NCI-H2081 treated with DMSO at 0.1 percent for 48 hours (cell line): Measurements from ENCODE around the gene TMEM248.
"Not testable (repeated sequence)": the region's sequence is repeated elsewhere in the genome, so short reads cannot be mapped to it uniquely, and the experiment has no call there.

ENCODE experiments used
- DNase-seq: peaks from one replicate; lab custom pipeline; 2025; lab: John Stamatoyannopoulos, UW

TMEM248 gene, protein sequence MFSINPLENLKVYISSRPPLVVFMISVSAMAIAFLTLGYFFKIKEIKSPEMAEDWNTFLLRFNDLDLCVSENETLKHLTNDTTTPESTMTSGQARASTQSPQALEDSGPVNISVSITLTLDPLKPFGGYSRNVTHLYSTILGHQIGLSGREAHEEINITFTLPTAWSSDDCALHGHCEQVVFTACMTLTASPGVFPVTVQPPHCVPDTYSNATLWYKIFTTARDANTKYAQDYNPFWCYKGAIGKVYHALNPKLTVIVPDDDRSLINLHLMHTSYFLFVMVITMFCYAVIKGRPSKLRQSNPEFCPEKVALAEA

DNA sequence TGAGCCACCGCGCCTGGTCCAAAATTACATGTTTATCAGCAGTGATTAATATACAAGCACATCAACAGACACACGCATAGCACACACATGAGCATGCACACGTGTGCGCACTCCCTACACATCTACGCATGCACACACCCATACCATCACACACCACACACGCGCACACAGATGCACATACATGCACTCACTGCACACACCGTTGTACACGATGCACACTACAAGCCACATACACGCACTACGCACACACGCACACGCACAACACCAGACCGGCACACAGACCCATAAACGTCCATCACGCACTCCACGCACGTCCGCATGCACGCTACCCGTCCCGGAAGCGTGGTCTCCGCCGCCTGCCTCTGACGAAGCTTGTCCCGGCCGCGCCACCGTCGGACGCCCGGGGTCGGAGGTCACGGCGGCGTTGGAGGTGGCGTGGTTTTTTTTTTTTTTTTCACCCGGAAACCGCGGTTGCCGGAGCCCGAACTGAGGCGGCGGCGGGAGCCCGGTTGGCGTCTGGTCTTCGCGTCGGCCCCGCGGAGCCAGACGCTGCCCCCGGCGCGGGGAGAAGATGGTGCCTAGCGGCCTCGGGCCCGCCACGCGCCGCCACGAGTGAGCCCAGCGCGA is at the start of gene TMEM248:
TSS of gene TMEM248 (plus strand) at position 457 of the 627 bp plus-strand sequence. CDS start 20,641 bp downstream, outside the sequence.
- peak; percentile 32 for DNase-seq

DNA sequence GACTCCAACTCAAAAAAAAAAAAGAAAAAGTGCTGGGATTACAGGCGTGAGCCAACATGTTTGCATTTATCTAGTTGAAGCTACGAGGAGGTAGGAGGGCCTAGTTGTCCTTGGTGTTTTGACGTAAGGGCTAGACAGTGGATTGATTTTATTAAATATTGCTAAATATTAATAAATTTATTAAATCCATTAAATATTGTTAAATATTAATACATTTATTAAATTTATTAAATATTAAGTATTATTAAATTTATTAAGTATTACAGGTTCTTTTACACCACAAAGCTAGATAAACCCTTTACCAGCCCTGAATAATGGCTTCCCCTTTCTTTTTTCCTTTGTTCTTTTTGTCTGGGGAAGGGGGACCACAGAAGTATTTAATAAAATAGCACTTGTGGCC is 47.5 kb upstream of the TMEM248 start:
- DNase-seq = no peak

DNA sequence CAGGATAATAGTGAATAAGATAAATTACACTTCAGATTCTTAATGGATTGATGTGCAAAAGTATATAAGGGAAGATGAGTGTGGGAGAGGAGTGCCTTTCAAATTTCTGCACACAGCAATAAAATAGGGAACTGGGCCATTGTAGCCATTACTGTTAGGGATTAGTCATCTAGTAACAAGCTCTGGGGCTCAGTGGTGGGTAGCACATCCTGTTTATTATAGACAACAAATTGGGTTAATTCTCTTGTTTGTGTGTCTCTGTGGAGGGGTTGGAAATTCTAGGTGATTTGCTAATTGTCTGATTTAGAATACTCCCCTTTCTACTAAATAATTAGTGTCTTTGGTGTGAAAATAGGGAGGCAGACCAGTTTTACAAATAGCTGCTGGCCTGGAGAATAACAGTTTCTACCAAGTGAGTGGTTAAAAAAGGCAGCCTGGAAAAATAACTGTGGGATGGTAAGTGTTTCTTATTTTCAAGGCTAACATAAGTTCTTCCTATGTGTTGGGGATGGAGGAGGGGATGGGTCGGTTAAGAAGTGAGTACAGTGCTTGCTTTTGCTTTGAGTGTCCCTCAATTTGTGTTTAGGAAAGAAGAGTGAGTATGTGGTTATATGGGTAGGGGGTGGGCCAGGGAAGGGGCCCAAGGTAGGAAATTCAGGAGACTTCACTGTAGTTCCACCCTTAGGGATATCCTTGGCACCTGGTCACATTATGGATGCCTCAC is 43.3 kb upstream of the TMEM248 start:
- DNase-seq = no peak

DNA sequence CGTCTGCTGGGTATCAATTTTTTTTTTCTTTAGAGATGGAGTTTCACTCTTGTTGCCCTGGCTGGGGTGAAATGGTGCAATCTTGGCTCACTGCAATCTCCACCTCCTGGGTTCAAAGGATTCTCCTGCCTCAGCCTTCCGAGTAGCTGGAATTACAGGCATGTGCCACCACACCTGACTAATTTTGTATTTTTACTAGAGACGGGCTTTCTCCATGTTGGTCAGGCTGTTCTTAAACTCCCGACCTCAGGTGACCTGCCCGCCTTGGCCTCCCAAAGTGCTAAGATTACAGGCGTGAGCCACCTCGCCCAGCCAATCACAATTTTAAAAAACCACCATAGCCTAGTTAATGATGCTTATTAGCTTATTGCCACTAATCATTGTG is 42.7 kb upstream of the TMEM248 start:
- not testable (repeated sequence) for DNase-seq

DNA sequence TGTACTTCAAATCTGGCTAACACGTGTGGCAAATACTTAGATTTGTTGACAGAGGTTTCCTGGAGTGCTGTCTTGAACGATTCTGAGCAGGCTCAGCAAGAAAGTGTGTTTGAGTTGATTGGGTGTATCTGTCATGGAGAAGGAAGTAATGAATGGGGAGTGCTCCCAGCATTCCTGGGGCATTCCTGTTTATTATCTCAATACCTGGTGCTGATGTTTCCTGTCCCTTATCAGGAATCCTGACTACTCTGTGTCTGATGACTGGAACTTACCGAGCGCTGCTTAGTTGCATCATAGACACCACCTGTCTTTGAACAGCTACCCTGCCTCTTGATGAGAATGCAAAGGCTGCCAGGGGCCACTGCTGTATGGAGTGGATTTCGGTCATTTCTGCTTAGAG is 41.0 kb upstream of the TMEM248 start:
- no peak for DNase-seq

DNA sequence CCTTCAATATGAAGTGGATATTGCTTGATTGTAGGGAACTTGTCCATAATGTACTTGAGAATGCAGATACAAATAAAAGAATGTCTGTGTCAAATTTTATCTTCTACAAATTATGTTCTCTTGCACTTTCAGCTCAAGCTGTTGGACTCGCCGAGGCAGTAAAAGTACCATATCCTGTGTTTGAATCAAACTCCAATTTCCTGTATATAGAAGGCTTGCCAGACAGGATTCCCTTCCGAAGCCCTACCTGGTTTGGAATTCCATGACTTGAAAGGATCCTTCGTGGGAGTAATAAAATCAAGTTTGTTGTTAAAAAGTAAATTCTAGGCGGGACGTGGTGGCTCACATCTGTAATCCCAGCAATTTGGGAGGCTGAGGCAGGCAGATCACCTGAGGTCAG is 40.4 kb upstream of the TMEM248 start:
- not testable (repeated sequence) for DNase-seq

DNA sequence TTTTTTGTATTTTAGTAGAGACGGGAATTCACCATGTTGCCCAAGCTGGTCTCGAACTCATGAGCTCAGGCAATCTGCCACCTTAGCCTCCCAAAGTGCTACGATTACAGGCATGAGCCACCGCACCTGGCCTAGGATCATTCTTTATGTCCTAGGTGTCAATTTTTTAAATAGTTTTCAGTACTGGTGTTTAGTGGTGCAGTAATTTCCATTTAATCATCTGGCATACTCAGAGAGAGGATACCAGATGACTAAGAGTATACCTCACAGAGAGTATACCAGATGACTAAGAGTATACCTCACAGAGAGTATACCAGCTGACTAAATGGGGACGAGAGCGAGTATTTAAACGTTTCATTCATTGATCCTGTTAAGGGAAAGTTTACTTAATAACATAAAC is 37.3 kb upstream of the TMEM248 start:
- DNase-seq = no peak

DNA sequence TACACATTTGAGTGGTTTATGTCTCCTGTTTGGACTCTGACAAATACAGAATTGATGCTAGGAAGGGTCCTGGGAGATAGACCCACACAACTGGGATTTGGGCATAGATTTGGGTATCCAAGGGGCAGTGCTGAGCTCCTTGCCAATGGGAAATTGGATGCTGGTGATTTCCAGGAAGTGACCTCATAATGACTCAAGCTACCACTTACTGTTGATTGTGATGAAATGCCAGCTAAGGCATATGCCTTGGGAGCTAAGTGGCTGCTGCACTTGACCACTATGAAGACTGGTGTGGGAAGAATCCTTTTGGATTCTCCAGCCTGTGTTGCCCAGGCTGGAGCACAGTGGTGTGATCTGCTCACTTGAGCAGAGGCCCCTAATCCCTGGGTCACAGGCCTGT is 36.5 kb upstream of the TMEM248 start:
- DNase-seq = not testable (repeated sequence)

DNA sequence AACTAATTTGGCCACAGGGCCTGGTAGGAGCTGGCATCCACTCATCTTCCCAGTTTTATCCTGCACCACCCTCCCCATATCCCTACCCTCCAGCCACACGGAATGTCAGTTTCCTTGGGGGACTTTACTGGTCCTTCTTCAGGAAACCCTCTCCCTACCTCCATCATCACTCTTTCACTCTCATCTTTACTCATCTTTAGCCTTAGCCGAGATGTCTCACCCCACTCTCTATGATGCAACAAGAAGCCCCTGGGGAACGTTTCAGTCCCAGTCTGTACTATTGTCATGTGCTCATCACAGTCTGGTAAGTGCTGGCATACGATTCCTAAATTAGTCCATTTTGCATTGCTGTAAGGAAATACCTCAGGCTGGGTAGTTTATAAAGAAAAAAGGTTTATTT is 34.9 kb upstream of the TMEM248 start:
- no peak for DNase-seq

DNA sequence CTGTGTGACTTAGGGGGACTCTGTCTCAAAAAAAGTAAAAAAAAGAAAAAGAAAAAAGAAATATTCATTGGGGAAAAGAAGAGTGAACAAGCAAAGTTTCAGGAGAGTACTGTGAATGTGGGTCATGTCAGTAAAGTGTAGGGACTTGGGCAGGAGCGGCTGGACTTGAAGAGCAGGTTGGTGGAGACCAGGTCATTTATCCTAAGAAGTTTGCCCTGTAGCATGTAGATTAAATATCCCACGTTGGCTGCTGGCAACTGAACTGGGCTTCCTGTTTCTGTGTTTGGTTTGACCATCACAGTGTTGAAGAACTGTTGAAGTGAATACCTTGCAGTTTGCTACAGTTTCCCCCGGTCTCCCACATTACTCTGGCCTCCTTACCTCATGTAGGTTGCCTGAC is 32.8 kb upstream of the TMEM248 start:
- DNase-seq = not testable (repeated sequence)

DNA sequence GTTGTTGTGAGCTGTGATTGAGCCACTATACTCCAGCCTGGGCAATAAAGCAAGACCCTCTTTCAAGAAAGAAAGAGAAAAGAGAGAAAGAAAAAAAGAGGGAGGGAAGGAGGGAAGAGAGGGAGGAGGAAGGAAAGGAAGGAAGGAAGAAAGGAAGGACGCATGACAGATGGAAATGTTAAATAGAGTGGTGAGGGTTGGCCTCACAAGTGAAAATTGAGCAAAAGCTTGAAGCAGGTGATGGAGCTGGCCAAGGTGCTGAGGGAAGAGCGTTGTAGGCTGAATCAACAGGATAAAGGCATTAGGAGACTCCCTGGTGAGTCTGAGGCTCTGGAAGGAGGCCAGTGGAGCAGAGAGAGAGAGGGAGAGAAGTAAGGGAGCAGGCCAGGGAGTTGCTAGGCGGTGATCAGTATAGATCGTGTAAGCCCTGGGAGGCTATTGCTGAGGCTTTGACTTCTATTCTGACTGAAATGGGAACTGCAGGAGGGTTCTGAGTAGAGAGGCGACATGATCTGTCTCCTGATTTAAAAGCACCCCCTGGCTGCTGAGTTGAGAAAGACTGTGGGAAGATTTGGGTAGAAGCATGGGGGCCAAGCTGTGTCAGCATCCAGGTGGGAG is 26.5 kb upstream of the TMEM248 start:
- no peak for DNase-seq

DNA sequence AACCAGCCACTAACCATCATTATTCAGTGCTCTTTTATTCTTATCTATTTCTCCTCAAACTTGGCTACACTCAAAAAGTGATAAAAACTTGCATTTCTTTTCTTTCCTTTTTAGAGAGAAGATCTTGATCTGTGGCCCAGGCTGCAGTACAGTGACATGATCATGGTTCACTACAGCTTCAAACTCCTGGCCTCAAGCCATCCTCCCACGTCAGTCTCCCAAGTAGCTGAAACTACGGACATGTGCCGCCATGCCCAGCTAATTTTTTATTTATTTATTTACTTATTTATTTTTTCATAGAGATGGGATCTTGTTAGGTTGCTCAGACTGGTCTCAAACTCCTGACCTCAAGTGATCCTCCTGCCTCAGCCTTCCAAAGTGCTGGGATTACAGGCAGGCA is 24.6 kb upstream of the TMEM248 start:
- no peak for DNase-seq

DNA sequence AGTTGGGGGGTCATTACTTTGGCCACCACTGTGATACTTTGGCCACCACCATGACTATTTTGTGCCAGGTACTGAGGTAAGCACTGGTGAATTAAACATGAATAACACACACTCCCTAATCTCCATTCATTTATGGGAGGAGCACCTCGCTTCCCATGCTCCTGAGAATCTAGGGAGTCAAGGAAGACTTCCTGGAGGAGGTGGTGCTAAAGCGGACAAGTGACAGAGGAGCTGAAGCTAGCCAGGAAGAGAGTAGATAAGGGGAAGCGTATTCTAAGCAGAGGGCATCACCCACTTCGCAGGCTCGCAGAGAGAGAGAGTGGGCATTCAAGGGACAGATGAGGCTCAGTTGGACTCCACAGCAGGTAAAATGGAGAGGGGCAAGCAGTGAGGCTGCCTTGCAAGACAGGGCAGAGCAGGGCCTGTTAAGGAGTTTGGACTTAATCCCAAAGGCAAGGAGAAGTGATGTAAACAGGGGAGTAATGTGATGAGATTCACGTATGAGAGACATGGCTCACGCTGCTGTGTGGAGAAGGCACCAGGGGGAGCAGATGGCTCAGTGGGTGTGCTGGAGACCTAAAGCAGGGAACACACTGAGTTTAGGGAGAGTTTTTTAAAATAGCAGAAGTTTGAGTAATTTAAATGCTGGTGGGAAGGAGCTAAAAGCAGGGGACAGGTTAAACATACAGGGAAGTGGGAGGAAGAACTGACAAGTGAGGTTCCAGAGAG is 21.3 kb upstream of the TMEM248 start:
- DNase-seq = no peak

DNA sequence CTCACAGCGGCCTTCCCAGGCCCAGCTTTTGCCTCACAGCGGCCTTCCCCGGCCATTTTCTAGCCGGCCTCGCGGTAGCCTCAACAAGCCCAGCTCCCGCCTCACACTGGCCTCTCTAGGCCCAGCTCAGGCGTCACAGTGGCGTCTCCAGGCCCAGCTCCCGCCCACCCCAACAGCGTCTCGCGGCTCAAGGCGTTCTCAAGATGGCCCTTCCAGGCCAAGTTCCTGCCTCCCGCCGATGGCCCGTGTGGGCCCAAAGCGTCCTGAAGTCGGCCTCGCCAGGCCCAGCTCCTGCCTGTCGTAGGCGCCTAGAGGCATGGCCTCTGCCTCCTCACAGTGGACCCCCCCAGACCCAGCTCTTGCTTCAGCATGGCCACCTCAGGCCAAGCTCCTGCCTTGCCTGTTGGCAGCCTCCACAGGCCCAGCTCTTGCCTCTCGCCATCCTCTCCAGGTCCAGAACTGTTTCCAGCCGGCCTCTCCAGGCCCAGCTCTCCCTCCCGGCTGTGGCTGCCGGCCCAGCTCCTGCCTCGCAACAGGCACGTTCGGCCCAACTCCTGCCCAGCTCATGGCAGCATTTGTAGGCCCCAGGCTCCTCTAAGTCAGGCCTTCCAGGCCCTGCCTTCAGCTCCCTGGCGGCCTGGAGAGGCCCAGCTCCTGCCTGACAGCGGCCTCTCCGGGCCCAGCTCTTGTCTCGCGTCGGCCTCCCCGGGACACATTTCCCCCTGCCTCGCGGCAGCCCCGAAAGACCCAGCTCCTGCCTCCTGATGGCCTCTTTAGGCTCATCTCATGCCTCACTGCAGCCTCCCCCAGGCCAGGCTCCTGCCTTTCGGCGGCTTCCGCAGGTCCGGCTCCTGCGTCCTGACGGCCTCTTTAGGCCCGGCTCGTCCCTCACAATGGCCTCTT is 18.8 kb upstream of the TMEM248 start:
- DNase-seq = no peak

DNA sequence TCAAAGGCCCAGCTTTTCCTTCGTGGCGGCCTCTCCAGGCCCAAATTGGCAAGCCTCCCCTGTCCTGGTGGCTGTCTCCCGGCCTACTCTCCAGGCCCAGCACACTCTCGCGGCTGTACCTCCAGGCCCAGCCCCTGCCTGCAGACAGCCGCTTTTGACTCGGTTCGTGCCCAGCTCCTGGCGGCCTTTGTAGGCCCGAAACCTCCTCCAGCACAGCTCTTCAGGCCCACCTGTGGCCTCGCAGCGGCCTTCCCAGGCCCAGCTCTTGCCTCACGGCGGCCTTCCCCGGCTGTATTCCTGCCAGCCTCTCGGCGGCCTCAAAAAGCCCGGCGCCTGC is 18.2 kb upstream of the TMEM248 start:
- no peak for DNase-seq

DNA sequence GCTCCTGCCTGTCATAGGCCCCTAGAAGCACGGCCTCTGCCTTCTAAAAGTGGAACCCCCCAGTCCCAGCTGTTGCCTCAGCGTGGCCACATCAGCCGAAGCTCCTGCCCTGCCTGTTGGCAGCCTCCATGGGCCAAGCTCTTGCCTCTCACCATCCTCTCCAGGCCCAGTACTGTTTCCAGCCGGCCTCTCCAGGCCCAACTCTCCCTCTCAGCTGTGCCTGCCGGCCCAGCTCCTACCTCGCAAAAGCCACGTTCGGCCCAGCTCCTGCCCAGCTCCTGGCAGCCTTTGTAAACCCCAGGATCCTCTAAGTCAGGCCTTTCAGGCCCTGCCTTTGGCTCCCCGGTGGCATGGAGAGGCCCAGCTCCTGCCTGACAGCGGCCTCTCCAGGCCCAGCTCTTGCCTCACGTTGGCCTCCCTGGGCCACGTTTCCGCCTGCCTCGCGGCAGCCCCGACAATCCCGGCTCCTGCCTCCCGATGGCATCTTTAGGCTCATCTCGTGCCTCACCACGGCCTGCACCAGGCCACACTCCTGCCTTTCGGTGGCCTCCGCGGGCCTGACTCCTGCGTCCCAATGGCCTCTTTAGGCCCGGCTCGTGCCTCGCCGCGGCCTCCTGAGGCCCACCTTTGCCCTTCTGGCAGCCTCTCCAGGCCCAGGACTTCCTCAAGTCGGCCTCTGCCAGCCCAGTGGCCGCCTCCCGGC is 17.5 kb upstream of the TMEM248 start:
- DNase-seq = no peak

DNA sequence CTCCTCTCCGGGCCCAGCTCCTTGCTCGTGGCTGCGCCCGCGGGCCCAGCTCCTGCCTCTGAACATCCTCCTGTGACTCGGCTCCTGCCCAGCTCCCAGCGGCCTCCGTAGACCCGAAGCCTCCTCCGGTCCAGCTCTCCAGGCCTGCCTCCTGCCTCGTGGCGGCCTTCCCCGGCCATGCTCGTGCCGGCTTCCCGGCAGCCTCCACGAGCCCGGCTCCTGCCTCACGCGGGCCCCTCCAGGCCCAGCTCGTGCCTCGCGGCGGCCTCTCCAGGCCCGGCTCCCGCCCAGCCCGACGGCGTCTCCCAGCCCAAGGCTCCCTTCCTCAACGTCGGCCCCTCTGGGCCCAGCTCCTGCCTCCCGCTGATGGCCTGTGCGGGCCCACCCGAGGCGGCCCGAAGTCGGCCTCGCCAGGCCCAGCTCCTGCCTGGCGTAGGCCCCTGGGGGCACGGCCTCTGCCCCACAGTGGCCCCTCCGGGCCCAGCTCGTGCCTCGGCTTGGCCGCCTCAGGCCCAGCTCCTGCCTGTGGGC is 16.9 kb upstream of the TMEM248 start:
- DNase-seq = no peak

DNA sequence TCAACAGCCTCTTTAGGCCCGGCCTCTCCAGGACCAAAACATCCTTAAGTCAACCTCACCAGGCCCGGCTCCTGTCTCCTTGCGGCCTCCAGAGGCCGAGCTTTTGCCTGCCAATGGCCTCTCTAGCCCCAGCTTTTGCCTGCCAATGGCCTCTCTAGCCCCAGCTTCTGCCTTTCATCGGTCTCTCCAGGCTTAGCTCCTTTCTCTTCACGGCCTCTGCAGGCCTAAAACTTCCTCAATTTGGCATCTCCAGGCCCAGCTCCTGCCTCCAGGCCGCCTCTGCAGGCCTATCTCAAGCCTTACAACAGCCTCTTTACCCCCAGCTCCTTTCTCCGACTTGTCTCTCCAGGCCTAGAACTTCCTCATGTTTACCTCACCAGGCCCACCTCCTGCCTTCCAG is 15.7 kb upstream of the TMEM248 start:
- no peak for DNase-seq

DNA sequence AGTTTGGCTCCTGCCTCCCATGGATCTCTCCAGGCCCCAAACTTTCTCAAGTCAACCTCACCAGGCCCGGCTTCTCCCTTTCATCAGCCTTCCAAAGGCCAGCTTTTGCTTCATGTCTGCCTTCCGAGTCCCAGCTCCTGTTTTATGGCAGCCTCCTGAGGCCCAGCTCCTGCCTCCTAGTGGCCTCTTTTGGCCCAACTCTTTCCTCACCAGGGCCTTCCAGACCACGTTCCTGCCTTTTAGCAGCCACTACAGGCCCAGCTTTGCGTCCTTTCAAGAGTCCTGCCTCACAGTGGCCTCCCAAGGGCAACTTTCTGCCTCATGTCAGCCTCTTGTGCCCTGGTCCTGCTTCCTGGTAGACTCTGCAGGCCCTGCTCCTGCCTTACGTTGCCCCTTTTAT is 15.3 kb upstream of the TMEM248 start:
- no peak for DNase-seq

DNA sequence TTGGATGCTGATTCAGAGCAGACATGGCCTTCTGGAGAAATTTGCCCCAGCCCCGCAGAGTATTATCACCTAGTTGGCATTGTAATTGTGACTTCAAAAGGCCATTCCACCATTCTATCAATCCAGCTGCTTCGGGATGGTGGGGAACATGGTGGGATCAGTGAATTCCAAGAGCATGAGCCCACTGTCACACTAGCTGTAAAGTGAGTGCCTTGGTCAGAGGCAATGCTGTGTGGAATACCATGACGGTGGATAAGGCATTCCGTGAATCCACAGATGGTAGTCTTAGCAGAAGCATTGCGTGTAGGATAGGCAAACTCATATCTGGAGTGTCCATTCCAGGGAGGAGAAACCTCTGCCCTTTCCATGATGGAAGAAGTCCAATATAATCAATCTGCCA is 13.3 kb upstream of the TMEM248 start:
- no peak for DNase-seq
